HepG2 (cell line): Measurements from ENCODE around the gene KLHL21. TPM values are rescaled to one million over a fixed set of nuclear protein-coding genes. Genes with fewer than 3 reads are reported as not detected.
A peak's percentile ranks its signal among the peaks of the same experiment; 100 is the strongest.

Experiments used
- ATF4 ChIP-seq, 2 experiments: fragments of 450-650 bp in 1 of 2; sonication (generic) in 1 of 2; formaldehyde crosslinking; IDR thresholded peaks; 2 replicates each; pipeline versions ENCODE4 v1.5.0 to v1.8.0; 2020 to 2022; ENCODE audit warnings: mild to moderate bottlenecking in 1 of 2, missing genetic modification reagents in 1 of 2
- ATF6 ChIP-seq: sonication (generic); formaldehyde crosslinking; conservative IDR thresholded peaks from 2 replicates; pipeline ENCODE4 v1.4.0; 2020; ENCODE audit warnings: missing genetic modification reagents
- CCDC6 ChIP-seq: sonication (generic); formaldehyde crosslinking; IDR thresholded peaks from 2 replicates; pipeline ENCODE4 v1.8.1; 2022; ENCODE audit warnings: mild to moderate bottlenecking, missing genetic modification reagents, moderate library complexity
- EEA1 ChIP-seq: sonication (generic); formaldehyde crosslinking; IDR thresholded peaks from 2 replicates; pipeline ENCODE4 v1.5.1; 2020; ENCODE audit warnings: mild to moderate bottlenecking, missing genetic modification reagents, borderline replicate concordance
- HDAC2 ChIP-seq: sonication (generic); formaldehyde crosslinking; IDR thresholded peaks from 2 replicates; pipeline ENCODE4 v1.4.0; 2020; ENCODE audit warnings: missing genetic modification reagents
- JDP2 ChIP-seq: sonication (generic); formaldehyde crosslinking; IDR thresholded peaks from 2 replicates; pipeline ENCODE4 v1.8.1; 2022; ENCODE audit warnings: missing genetic modification reagents, borderline replicate concordance
- KDM1A ChIP-seq: IDR thresholded peaks from 2 replicates; pipeline ENCODE4 v1.6.1; 2016; ENCODE audit warnings: missing compliant biosample characterization
- KLF6 ChIP-seq: IDR thresholded peaks from 2 replicates; pipeline ENCODE4 v1.8.0; 2016; ENCODE audit warnings: missing biosample characterization, missing genetic modification reagents
- MAFK ChIP-seq, 2 experiments: IDR thresholded peaks in 1 of 2; conservative IDR thresholded peaks in 1 of 2; 2 replicates each; pipeline ENCODE4 v1.6.1; 2011; ENCODE audit warnings: improper control_type of control experiment in 2 of 2, low read length in 2 of 2
- MXD1 ChIP-seq: sonication (generic); formaldehyde crosslinking; IDR thresholded peaks from 2 replicates; pipeline ENCODE4 v1.4.0; 2020; ENCODE audit warnings: mild to moderate bottlenecking, missing genetic modification reagents
- PITX1 ChIP-seq: sonication (generic); formaldehyde crosslinking; IDR thresholded peaks from 2 replicates; pipeline ENCODE4 v1.5.1; 2020; ENCODE audit warnings: mild to moderate bottlenecking, missing genetic modification reagents
- SAP130 ChIP-seq: IDR thresholded peaks from 2 replicates; pipeline ENCODE4 v1.6.1; 2016; ENCODE audit warnings: low read depth
- ZBTB7B ChIP-seq: sonication (generic); formaldehyde crosslinking; IDR thresholded peaks from 2 replicates; pipeline ENCODE4 v1.4.0; 2020; ENCODE audit warnings: missing genetic modification reagents
- ZNF331 ChIP-seq: sonication (generic); formaldehyde crosslinking; IDR thresholded peaks from 2 replicates; pipeline ENCODE4 v1.4.0; 2020; ENCODE audit warnings: missing genetic modification reagents
- ZNF430 ChIP-seq: sonication (generic); formaldehyde crosslinking; IDR thresholded peaks from 2 replicates; pipeline ENCODE4 v1.9.0; 2021; ENCODE audit warnings: mild to moderate bottlenecking, missing genetic modification reagents
- ZNF746 ChIP-seq: sonication (generic); formaldehyde crosslinking; IDR thresholded peaks from 2 replicates; pipeline ENCODE4 v1.8.0; 2022; ENCODE audit warnings: mild to moderate bottlenecking, missing genetic modification reagents
- ZNF772 ChIP-seq: sonication (generic); formaldehyde crosslinking; IDR thresholded peaks from 2 replicates; pipeline ENCODE4 v1.5.0; 2020; ENCODE audit warnings: mild to moderate bottlenecking, missing genetic modification reagents
- ZNF891 ChIP-seq: sonication (generic); formaldehyde crosslinking; IDR thresholded peaks from 2 replicates; pipeline ENCODE4 v1.5.0; 2020; ENCODE audit warnings: mild to moderate bottlenecking, missing genetic modification reagents
- ZSCAN9 ChIP-seq: IDR thresholded peaks from 2 replicates; pipeline ENCODE4 v1.6.1; 2016; ENCODE audit warnings: borderline replicate concordance
- polyA plus RNA-seq, 8 experiments: library from polyadenylated mRNA; depleted of rRNA in 3 of 8; stranded (reverse) in 7 of 8; unstranded in 1 of 8; fragments of >200 nt; fragmentation: Illumina TruSeq in 4 of 8; extraction: Trizol in 4 of 8; gene quantifications; 2 replicates each; pipeline versions ENCODE4 v1.2.1 to v1.2.3, GENCODE V29; 2011 to 2016; ENCODE audit warnings: low read depth in 4 of 8, missing spikeins in 1 of 8, mixed read lengths in 1 of 8; ENCODE audit not compliant: insufficient read depth in 1 of 8
- total RNA-seq, 5 experiments: library from RNA; depleted of rRNA; stranded (reverse); fragments of >200 nt; fragmentation: Illumina TruSeq; extraction: Trizol; gene quantifications; 2 replicates each; pipeline ENCODE4 v1.2.3, GENCODE V29; 2016; ENCODE audit warnings: low read depth in 1 of 5
- TF ChIP-seq, protein P1 (sequence below): sonication (generic); formaldehyde crosslinking; IDR thresholded peaks from 2 replicates; pipeline ENCODE4 v1.5.0; 2020; ENCODE audit warnings: missing genetic modification reagents
- TF ChIP-seq, protein P2 (sequence below): sonication (generic); formaldehyde crosslinking; IDR thresholded peaks from 2 replicates; pipeline ENCODE4 v1.5.1; 2020; ENCODE audit warnings: missing genetic modification reagents, mild to moderate bottlenecking, borderline replicate concordance

KLHL21 gene
- total and polyA plus RNA-seq, 2 of the 13 experiments (the other 11 are each of a cell fraction or from before 2014, with no cell fraction given), result 14.8 to 25.0 TPM

GRCh38 chr1:6612641-6613360 lies 10.1 kb upstream of the KLHL21 start (continued):
- TF ChIP-seq ZNF891 (peak; percentile 32; the same call in 1 of the 2 replicates), HDAC2 (CRISPR knock-in tag) (0 out of 2 replicates have a peak, but pooled peaks have one; percentile 26), CCDC6 (CRISPR knock-in tag) (peak; percentile 68; the same call in 1 of the 2 replicates), JDP2 (CRISPR knock-in tag) (no peak), KDM1A (no peak), ZNF331 (CRISPR knock-in tag) (peak; percentile 11; the same call in 1 of the 2 replicates), ATF6 (CRISPR knock-in tag) (0 out of 2 replicates have a peak, but pooled peaks have one; percentile 56), MAFK (conservative IDR thresholded peaks at IDR 0.05 in 1 of 2, IDR thresholded peaks at IDR 0.05 in 1 of 2; ENCODE audit: low read length in 2 of 2) (no peak), ZNF746 (CRISPR knock-in tag) (0 out of 2 replicates have a peak, but pooled peaks have one; percentile 25), KLF6 (CRISPR knock-in tag) (peak; percentile 30; the same call in 1 of the 2 replicates), PITX1 (no peak), ZSCAN9 (CRISPR knock-in tag) (no peak), ZNF430 (CRISPR knock-in tag) (0 out of 2 replicates have a peak, but pooled peaks have one; percentile 53), ATF4 (CRISPR knock-in tag; IDR thresholded peaks at IDR 0.05) (no peak), SAP130 (CRISPR knock-in tag) (peak; percentile 57; the same call in 1 of the 2 replicates), ZNF772 (CRISPR knock-in tag) (no peak), EEA1 (CRISPR knock-in tag) (no peak), ZBTB7B (CRISPR knock-in tag) (peak; percentile 0; the same call in 1 of the 2 replicates), MXD1 (CRISPR knock-in tag) (no peak)
- TF ChIP-seq, protein P1, sequence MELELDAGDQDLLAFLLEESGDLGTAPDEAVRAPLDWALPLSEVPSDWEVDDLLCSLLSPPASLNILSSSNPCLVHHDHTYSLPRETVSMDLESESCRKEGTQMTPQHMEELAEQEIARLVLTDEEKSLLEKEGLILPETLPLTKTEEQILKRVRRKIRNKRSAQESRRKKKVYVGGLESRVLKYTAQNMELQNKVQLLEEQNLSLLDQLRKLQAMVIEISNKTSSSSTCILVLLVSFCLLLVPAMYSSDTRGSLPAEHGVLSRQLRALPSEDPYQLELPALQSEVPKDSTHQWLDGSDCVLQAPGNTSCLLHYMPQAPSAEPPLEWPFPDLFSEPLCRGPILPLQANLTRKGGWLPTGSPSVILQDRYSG (CRISPR knock-in tag), result peak; percentile 15; the same call in 1 of the 2 replicates
- TF ChIP-seq, protein P2, sequence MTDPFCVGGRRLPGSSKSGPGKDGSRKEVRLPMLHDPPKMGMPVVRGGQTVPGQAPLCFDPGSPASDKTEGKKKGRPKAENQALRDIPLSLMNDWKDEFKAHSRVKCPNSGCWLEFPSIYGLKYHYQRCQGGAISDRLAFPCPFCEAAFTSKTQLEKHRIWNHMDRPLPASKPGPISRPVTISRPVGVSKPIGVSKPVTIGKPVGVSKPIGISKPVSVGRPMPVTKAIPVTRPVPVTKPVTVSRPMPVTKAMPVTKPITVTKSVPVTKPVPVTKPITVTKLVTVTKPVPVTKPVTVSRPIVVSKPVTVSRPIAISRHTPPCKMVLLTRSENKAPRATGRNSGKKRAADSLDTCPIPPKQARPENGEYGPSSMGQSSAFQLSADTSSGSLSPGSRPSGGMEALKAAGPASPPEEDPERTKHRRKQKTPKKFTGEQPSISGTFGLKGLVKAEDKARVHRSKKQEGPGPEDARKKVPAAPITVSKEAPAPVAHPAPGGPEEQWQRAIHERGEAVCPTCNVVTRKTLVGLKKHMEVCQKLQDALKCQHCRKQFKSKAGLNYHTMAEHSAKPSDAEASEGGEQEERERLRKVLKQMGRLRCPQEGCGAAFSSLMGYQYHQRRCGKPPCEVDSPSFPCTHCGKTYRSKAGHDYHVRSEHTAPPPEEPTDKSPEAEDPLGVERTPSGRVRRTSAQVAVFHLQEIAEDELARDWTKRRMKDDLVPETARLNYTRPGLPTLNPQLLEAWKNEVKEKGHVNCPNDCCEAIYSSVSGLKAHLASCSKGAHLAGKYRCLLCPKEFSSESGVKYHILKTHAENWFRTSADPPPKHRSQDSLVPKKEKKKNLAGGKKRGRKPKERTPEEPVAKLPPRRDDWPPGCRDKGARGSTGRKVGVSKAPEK (CRISPR knock-in tag), result no peak
